Spleen (tissue), 7 donors: ENCODE measurements around the gene TSPAN14.

Experiments used
- CTCF ChIP-seq, 11 experiments: fragments of 200-600 bp in 7 of 11; fragments of 450-650 bp in 4 of 11; sonication (generic) in 4 of 11; IDR thresholded peaks in 8 of 11; conservative IDR thresholded peaks in 3 of 11; 1 replicate in 7 of 11; 2 replicates in 4 of 11; pipeline versions ENCODE4 v1.4.0 to v1.8.0; 2016 to 2021; ENCODE audit warnings: antibody characterized with exemption in 11 of 11, inconsistent platforms in 4 of 11, mild to moderate bottlenecking in 1 of 11
- POLR2A ChIP-seq, 3 donors: fragments of 450-650 bp; IDR thresholded peaks; one replicate each; pipeline ENCODE4 v1.5.1; 2017; ENCODE audit warnings: antibody characterized with exemption in 3 of 3, mild to moderate bottlenecking in 1 of 3
- POLR2AphosphoS5 ChIP-seq, 3 donors: sonication (generic); formaldehyde crosslinking; IDR thresholded peaks; one replicate each; pipeline ENCODE4 v1.5.1; 2017; ENCODE audit warnings: antibody characterized with exemption in 3 of 3
- donor health status: DM: no; HTN: no; CAD: no; lungs with moderate emphysema.
- donor health status: DM: no; HTN: no; CAD: no.
- donor health status: DM: no; HTN: no; CAD: no.

- TF ChIP-seq POLR2A (IDR thresholded peaks at IDR 0.05) (peak in 1 of 3 donors; percentile 9), CTCF (IDR thresholded peaks at IDR 0.05 in 8 of 11, conservative IDR thresholded peaks at IDR 0.05 in 3 of 11) (peak in 2 of 11 experiments; percentile 12 to 30), POLR2AphosphoS5 (IDR thresholded peaks at IDR 0.05) (peak; percentile 91 to 97 (median 96))
Measured at GRCh38 chr10:80468002-80468401, 13.9 kb downstream of the TSPAN14 start.
